HUES6 (cell line): Measurements from ENCODE around the gene ACIN1.

Experiments
- H3K27ac ChIP-seq: 2 replicates; pipeline ENCODE4 v1.7.0; 2013; ENCODE audit warnings: low read depth, mild to moderate bottlenecking, low read length, inconsistent platforms
- H3K27me3 ChIP-seq: 2 replicates; pipeline ENCODE4 v1.6.1; 2013; ENCODE audit warnings: low read length; ENCODE audit not compliant: control insufficient read depth, insufficient read depth
- H3K36me3 ChIP-seq: 2 replicates; pipeline ENCODE4 v1.6.1; 2013; ENCODE audit warnings: low read length; ENCODE audit not compliant: control insufficient read depth, insufficient read depth
- H3K4me1 ChIP-seq: 2 replicates; pipeline ENCODE4 v1.6.1; 2013; ENCODE audit warnings: low read length; ENCODE audit not compliant: control insufficient read depth, insufficient read depth
- H3K4me3 ChIP-seq: 2 replicates; pipeline ENCODE4 v1.5.1; 2013; ENCODE audit warnings: low read depth, low read length
- H3K9ac ChIP-seq: one replicate; pipeline ENCODE4 v1.6.1; 2013; ENCODE audit warnings: mild to moderate bottlenecking, low read length
- H3K9me3 ChIP-seq: 2 replicates; pipeline ENCODE4 v1.6.1; 2013; ENCODE audit warnings: low read depth, low read length; ENCODE audit not compliant: control insufficient read depth, insufficient read depth

Gene ACIN1

GRCh38 chr14:23093104-23093503 lies 1.8 kb downstream of the ACIN1 start:
- Histone ChIP-seq H3K4me3 (peak overlapping the region; percentile 91), H3K4me1 (peaks cover 4% of the 10 kb centered on the region), H3K9me3 (no peaks in the 10 kb centered on the region), H3K27me3 (no peaks in the 10 kb centered on the region), H3K9ac (no peak overlapping the region), H3K27ac (no peak overlapping the region), H3K36me3 (peaks cover 64% of the 10 kb centered on the region)

GRCh38 chr14:23091294-23092225 lies 3.4 kb downstream of the ACIN1 start:
- Histone ChIP-seq H3K9me3 (no peaks in the 10 kb centered on the region), H3K4me1 (peaks cover 4% of the 10 kb centered on the region), H3K27me3 (no peaks in the 10 kb centered on the region), H3K9ac (no peak overlapping the region), H3K4me3 (no peak overlapping the region), H3K36me3 (peaks cover 67% of the 10 kb centered on the region), H3K27ac (no peak overlapping the region)

- no peaks in the 10 kb centered on the region for H3K27me3 ChIP-seq
- peaks cover 4% of the 10 kb centered on the region for H3K4me1 ChIP-seq
- no peaks in the 10 kb centered on the region for H3K9me3 ChIP-seq
- no peak overlapping the region for H3K27ac ChIP-seq
- peaks cover 81% of the 10 kb centered on the region for H3K36me3 ChIP-seq
- H3K4me3 ChIP-seq, result no peak overlapping the region
- no peak overlapping the region for H3K9ac ChIP-seq
Measured at GRCh38 chr14:23090254-23090636, 4.7 kb downstream of the ACIN1 start.

GRCh38 chr14:23089498-23090253 lies 5.3 kb downstream of the ACIN1 start:
- Histone ChIP-seq H3K9ac (no peak overlapping the region), H3K4me1 (peaks cover 4% of the 10 kb centered on the region), H3K27ac (no peak overlapping the region), H3K27me3 (no peaks in the 10 kb centered on the region), H3K4me3 (no peak overlapping the region), H3K36me3 (peaks cover 86% of the 10 kb centered on the region), H3K9me3 (no peaks in the 10 kb centered on the region)

- Histone ChIP-seq H3K27me3 (no peaks in the 10 kb centered on the region), H3K9ac (no peak overlapping the region), H3K9me3 (no peaks in the 10 kb centered on the region), H3K27ac (no peak overlapping the region), H3K4me3 (no peak overlapping the region), H3K4me1 (no peaks in the 10 kb centered on the region), H3K36me3 (peaks cover 96% of the 10 kb centered on the region)
Measured at GRCh38 chr14:23086565-23086964, 8.4 kb downstream of the ACIN1 start.

- Histone ChIP-seq H3K36me3 (peaks cover 98% of the 10 kb centered on the region), H3K4me3 (no peak overlapping the region)
Measured at GRCh38 chr14:23085458-23085857, 9.5 kb downstream of the ACIN1 start.

GRCh38 chr14:23080474-23080873 lies 14.5 kb downstream of the ACIN1 start:
- Histone ChIP-seq H3K27ac (no peak overlapping the region), H3K9me3 (no peaks in the 10 kb centered on the region), H3K4me3 (no peak overlapping the region), H3K36me3 (peaks cover 98% of the 10 kb centered on the region), H3K9ac (no peak overlapping the region), H3K4me1 (peaks cover 9% of the 10 kb centered on the region; the same call in 1 of the 2 replicates), H3K27me3 (no peaks in the 10 kb centered on the region)

More at GRCh38 chr14:23085458-23085857, 9.5 kb downstream of the ACIN1 start:
- Histone ChIP-seq H3K9me3 (no peaks in the 10 kb centered on the region), H3K4me1 (no peaks in the 10 kb centered on the region), H3K27me3 (no peaks in the 10 kb centered on the region), H3K27ac (no peak overlapping the region), H3K9ac (no peak overlapping the region)

GRCh38 chr14:23079716-23080115 lies 15.2 kb downstream of the ACIN1 start:
- Histone ChIP-seq H3K27me3 (no peaks in the 10 kb centered on the region), H3K9ac (no peak overlapping the region), H3K27ac (no peak overlapping the region), H3K36me3 (peaks cover 98% of the 10 kb centered on the region), H3K9me3 (no peaks in the 10 kb centered on the region), H3K4me3 (no peak overlapping the region), H3K4me1 (peaks cover 9% of the 10 kb centered on the region; the same call in 1 of the 2 replicates)

- H3K27ac ChIP-seq, result no peak overlapping the region
- H3K4me3 ChIP-seq, result no peak overlapping the region
- no peaks in the 10 kb centered on the region for H3K27me3 ChIP-seq
- no peak overlapping the region for H3K9ac ChIP-seq
- peaks cover 9% of the 10 kb centered on the region; the same call in 1 of the 2 replicates for H3K4me1 ChIP-seq
- peaks cover 94% of the 10 kb centered on the region for H3K36me3 ChIP-seq
- H3K9me3 ChIP-seq, result no peaks in the 10 kb centered on the region
Measured at GRCh38 chr14:23078692-23079116, 16.2 kb downstream of the ACIN1 start.

- H3K4me1 ChIP-seq, result peaks cover 10% of the 10 kb centered on the region
- H3K27me3 ChIP-seq, result no peaks in the 10 kb centered on the region
- no peak overlapping the region for H3K27ac ChIP-seq
- no peaks in the 10 kb centered on the region for H3K9me3 ChIP-seq
- H3K9ac ChIP-seq, result no peak overlapping the region
- no peak overlapping the region for H3K4me3 ChIP-seq
- H3K36me3 ChIP-seq, result peaks cover 91% of the 10 kb centered on the region
Measured at GRCh38 chr14:23077962-23078361, 17.0 kb downstream of the ACIN1 start.
